Measurements from ENCODE around the gene POLR2C.

DNA sequence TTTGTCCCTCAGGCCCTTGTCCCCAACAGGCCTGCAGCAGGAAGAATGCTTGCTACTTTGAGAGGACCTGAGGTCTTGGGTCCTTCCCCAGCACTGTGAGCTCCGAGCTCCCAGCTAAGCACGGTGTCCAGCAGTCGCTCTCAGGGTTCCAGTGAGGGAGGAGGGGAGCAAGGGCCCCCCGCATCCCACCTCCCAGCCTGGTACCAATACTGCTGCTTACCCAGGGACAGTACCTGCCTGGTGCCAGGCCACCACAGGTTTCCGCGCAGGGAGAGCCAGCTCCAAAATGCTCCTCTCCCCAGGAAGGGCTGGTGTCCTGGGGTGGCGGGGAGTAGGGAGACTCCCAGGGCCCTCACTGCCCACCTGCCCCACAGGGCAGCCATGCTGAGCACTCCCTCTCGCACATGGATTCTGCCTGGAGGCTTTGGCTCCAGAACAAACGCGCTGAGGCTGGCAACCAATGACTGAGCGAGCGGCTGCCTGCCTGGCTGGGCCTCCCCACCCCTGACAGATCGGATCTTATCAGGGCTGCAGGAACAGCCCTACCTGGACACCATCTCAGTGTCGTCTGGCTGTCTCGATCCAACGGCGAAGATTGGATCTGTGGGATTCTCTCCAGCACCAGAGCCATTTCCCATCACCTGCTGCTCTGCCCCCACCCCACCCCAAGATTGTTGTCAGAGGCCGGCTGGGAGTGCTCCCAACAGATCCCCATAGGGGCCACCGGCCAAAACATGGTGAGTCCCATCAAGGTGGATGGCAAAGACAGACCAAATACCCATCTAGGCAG, 21.4 kb downstream of the POLR2C start:
- TF ChIP-seq TAF1 (IDR thresholded peaks at IDR 0.05; ENCODE audit: low read depth) (no peak), ZBTB7A (IDR thresholded peaks at IDR 0.05; ENCODE audit: low read depth) (no peak), EP300 (IDR thresholded peaks at IDR 0.05; ENCODE audit: borderline replicate concordance) (no peak), CEBPB (IDR thresholded peaks at IDR 0.05) (no peak)
- TF ChIP-seq, protein P1, sequence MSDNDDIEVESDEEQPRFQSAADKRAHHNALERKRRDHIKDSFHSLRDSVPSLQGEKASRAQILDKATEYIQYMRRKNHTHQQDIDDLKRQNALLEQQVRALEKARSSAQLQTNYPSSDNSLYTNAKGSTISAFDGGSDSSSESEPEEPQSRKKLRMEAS (IDR thresholded peaks at IDR 0.05) = no peak
- TF ChIP-seq, protein P2, sequence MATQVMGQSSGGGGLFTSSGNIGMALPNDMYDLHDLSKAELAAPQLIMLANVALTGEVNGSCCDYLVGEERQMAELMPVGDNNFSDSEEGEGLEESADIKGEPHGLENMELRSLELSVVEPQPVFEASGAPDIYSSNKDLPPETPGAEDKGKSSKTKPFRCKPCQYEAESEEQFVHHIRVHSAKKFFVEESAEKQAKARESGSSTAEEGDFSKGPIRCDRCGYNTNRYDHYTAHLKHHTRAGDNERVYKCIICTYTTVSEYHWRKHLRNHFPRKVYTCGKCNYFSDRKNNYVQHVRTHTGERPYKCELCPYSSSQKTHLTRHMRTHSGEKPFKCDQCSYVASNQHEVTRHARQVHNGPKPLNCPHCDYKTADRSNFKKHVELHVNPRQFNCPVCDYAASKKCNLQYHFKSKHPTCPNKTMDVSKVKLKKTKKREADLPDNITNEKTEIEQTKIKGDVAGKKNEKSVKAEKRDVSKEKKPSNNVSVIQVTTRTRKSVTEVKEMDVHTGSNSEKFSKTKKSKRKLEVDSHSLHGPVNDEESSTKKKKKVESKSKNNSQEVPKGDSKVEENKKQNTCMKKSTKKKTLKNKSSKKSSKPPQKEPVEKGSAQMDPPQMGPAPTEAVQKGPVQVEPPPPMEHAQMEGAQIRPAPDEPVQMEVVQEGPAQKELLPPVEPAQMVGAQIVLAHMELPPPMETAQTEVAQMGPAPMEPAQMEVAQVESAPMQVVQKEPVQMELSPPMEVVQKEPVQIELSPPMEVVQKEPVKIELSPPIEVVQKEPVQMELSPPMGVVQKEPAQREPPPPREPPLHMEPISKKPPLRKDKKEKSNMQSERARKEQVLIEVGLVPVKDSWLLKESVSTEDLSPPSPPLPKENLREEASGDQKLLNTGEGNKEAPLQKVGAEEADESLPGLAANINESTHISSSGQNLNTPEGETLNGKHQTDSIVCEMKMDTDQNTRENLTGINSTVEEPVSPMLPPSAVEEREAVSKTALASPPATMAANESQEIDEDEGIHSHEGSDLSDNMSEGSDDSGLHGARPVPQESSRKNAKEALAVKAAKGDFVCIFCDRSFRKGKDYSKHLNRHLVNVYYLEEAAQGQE (IDR thresholded peaks at IDR 0.05; ENCODE audit: low read depth) = no peak

Measured in Ishikawa (cell line).